Natural killer cell treated with Interleukin-12 subunit alpha and Interleukin-12 subunit beta and Interleukin-15 and Interleukin-18, amount 100 ng/mL, for 72 hours (primary cell): ENCODE measurements around the gene PCSK5. TPM values are rescaled to one million over a fixed set of nuclear protein-coding genes. Genes with fewer than 3 reads are reported as not detected.
"Not testable (repeated sequence)": the region's sequence is repeated elsewhere in the genome, so short reads cannot be mapped to it uniquely, and the experiment has no call there.

Experiments
- ATAC-seq, 2 donors: fragments of 150-1000 bp; cut with Tn5 transposase in 1 of 2; sonication (Bioruptor Pico), chemical (Tn5 transposase) in 1 of 2; 2 replicates each; pipeline ENCODE4 v1.10.0; 2021
- DNase-seq: peaks from one replicate; pipeline ENCODE4 v3.0.0; 2022; ENCODE audit warnings: low spot score
- H3K27ac Mint-ChIP-seq, 2 donors: 1 replicate in 1 of 2; 2 replicates in 1 of 2; pipeline ENCODE4 v1.8.0; 2022; ENCODE audit warnings: mixed read lengths in 2 of 2, mild to moderate bottlenecking in 1 of 2, moderate library complexity in 1 of 2
- H3K27me3 Mint-ChIP-seq, 2 donors: 1 replicate in 1 of 2; 2 replicates in 1 of 2; pipeline ENCODE4 v1.8.0; 2022; ENCODE audit warnings: mixed read lengths in 2 of 2
- H3K36me3 Mint-ChIP-seq: one replicate; pipeline ENCODE4 v1.8.0; 2022; ENCODE audit warnings: mixed read lengths
- H3K4me1 Mint-ChIP-seq, 2 donors: 1 replicate in 1 of 2; 2 replicates in 1 of 2; pipeline ENCODE4 v1.8.0; 2022; ENCODE audit warnings: low read depth in 2 of 2, mixed read lengths in 2 of 2, mild to moderate bottlenecking in 1 of 2
- H3K4me3 Mint-ChIP-seq: one replicate; pipeline ENCODE4 v1.8.0; 2022; ENCODE audit warnings: mixed read lengths
- H3K9me3 Mint-ChIP-seq: 2 replicates; pipeline ENCODE4 v1.8.0; 2022; ENCODE audit warnings: mixed read lengths
- total RNA-seq, 2 donors: library from RNA; stranded (reverse); gene quantifications; one replicate each; pipeline ENCODE4 v1.2.3, GENCODE V29; 2022

The PCSK5 gene
- total RNA-seq, 2 donors from 2014 or later = 1.7 to 9.9 TPM

- H3K4me3 Mint-ChIP-seq = no peak overlapping the region
- DNase-seq (no peak), ATAC-seq (no peak)
- no peaks in the 10 kb centered on the region for H3K9me3 Mint-ChIP-seq
- H3K27me3 Mint-ChIP-seq = peaks cover 9 to 15% of the 10 kb centered on the region in 2 donors
- H3K36me3 Mint-ChIP-seq = no peaks in the 10 kb centered on the region
- H3K27ac Mint-ChIP-seq = no peak overlapping the region
- no peaks in the 10 kb centered on the region for H3K4me1 Mint-ChIP-seq
These were observed 463.7 kb downstream of the PCSK5 start for GRCh38 chr9:76354221-76354620.

DNA sequence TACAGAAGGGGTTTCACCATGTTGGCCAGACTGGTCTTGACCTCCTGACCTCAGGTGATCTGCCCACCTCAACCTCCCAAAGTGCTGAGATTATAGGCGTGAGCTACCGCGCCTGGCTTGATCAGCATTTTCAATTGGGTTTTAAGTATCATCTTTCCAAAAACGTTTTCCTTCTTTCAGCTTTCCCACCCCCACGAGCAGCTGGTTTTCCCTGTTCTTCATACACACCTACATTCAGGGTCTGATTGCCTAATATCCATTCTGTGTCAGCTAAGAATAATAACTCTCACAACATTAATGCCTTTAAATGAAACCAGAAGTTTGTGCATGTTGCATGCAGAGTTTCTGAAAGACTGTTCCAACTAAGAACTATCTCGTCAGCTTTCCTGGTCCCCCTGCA is 465.4 kb downstream of the PCSK5 start:
- Mint-ChIP-seq H3K4me1 (no peaks in the 10 kb centered on the region), H3K4me3 (no peak overlapping the region), H3K9me3 (no peaks in the 10 kb centered on the region), H3K27me3 (peaks cover 8 to 10% of the 10 kb centered on the region in 2 donors), H3K27ac (no peak overlapping the region), H3K36me3 (no peaks in the 10 kb centered on the region)
- ATAC-seq = no peak
- no peak for DNase-seq

- no peaks in the 10 kb centered on the region for H3K9me3 Mint-ChIP-seq
- no peak for ATAC-seq
- H3K4me3 Mint-ChIP-seq = no peak overlapping the region
- peaks cover 3 to 6% of the 10 kb centered on the region in 2 donors for H3K27me3 Mint-ChIP-seq
- DNase-seq = no peak
- no peak overlapping the region for H3K27ac Mint-ChIP-seq
- H3K4me1 Mint-ChIP-seq = no peaks in the 10 kb centered on the region
- H3K36me3 Mint-ChIP-seq = no peaks in the 10 kb centered on the region
These were observed 467.1 kb downstream of the PCSK5 start for GRCh38 chr9:76357555-76357954.

DNA sequence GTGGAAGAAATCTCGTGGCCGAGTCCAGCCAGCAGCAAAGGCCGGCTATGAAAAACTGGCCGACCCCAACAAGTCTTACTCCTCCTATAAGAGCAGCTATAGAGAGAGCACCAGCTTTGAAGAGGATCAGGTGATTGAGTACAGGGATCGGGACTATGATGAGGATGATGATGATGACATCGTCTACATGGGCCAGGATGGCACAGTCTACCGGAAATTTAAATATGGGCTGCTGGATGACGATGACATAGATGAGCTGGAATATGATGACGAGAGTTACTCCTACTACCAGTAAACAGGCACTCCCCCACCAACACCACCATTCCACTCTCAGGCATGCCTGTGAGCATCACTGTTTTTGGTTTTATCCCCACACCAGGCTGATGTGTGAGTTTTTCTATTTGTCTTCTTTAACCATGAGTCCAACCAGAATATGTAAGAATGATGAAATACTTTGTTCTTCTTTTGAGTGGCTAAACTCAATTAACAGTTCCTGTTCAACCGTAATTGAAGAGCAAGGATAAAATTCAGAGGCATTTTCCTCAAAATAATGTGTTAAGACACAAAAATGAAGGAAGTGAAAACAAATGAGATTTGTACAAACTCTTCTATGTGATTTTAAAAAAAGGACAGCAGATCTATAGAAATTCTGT is 468.3 kb downstream of the PCSK5 start:
- H3K4me3 Mint-ChIP-seq = no peak overlapping the region

GRCh38 chr9:76359365-76359764 is 468.9 kb downstream of the PCSK5 start:
- H3K27ac Mint-ChIP-seq = no peak overlapping the region
- ATAC-seq (no peak), DNase-seq (no peak)
- no peak overlapping the region for H3K4me3 Mint-ChIP-seq
- no peaks in the 10 kb centered on the region for H3K36me3 Mint-ChIP-seq
- no peaks in the 10 kb centered on the region for H3K4me1 Mint-ChIP-seq
- peaks cover 6 to 18% of the 10 kb centered on the region in 2 donors for H3K27me3 Mint-ChIP-seq
- no peaks in the 10 kb centered on the region for H3K9me3 Mint-ChIP-seq

More for the DNA sequence above, 468.3 kb downstream of the PCSK5 start:
- ATAC-seq (peak in 1 of 2 donors; percentile 32), DNase-seq (no peak)
- Mint-ChIP-seq H3K27me3 (peaks cover 6 to 15% of the 10 kb centered on the region in 2 donors), H3K36me3 (no peaks in the 10 kb centered on the region), H3K4me1 (no peaks in the 10 kb centered on the region), H3K9me3 (no peaks in the 10 kb centered on the region), H3K27ac (no peak overlapping the region)

DNA sequence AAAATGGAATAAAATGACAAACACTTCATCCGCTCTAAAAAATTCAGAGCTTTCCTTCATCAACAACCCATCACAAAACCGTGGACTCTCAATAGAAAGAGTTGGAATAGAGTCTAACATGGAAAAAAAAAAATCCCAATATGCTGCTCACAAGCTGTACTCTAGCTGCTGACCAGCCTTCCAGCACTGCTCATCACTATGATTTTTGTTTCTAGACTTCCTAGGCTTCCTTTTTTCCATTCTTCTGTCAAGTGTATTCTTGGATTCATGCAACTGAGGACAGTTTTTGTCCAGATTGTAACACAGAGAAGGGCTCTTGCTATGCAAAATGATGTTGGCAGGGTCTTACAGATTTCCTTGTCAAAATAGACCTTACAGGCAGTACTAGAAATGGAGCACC is 469.3 kb downstream of the PCSK5 start:
- DNase-seq (no peak), ATAC-seq (no peak)
- Mint-ChIP-seq H3K4me1 (no peaks in the 10 kb centered on the region), H3K36me3 (no peaks in the 10 kb centered on the region), H3K4me3 (no peak overlapping the region), H3K27ac (no peak overlapping the region), H3K9me3 (no peaks in the 10 kb centered on the region), H3K27me3 (peaks cover 6 to 22% of the 10 kb centered on the region in 2 donors)

GRCh38 chr9:76362332-76363031 is 472.0 kb downstream of the PCSK5 start:
- not testable (repeated sequence) for ATAC-seq, DNase-seq, H3K36me3 Mint-ChIP-seq, H3K27ac Mint-ChIP-seq, H3K4me3 Mint-ChIP-seq, H3K9me3 Mint-ChIP-seq, H3K4me1 Mint-ChIP-seq
- peaks cover 5 to 23% of the 10 kb centered on the region in 2 donors for H3K27me3 Mint-ChIP-seq

GRCh38 chr9:76363032-76363395 is 472.5 kb downstream of the PCSK5 start:
- H3K4me1 Mint-ChIP-seq = no peaks in the 10 kb centered on the region
- DNase-seq = no peak
- no peak overlapping the region for H3K4me3 Mint-ChIP-seq
- no peaks in the 10 kb centered on the region for H3K36me3 Mint-ChIP-seq
- H3K27me3 Mint-ChIP-seq = peaks cover 3 to 23% of the 10 kb centered on the region in 2 donors
- no peak for ATAC-seq
- H3K9me3 Mint-ChIP-seq = no peaks in the 10 kb centered on the region
- H3K27ac Mint-ChIP-seq = no peak overlapping the region

DNA sequence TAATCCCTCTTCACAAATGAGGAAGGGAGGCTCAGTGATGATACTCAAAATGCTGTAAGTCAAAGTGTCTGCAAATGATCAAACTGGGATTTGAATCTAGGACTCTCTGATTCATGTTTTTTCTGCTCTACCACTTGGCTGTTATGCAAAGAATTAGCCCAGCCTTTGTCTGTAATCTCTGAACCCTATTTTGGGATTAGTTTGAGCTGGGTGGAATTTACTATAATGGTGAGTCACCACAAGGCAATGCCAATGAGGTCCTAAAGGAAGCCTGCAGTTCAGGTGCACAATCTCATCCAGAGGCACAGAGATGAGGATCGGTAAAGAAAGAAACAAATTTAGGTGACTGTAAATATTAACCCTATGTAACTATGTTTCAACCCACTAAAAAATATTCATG is 474.6 kb downstream of the PCSK5 start:
- H3K27ac Mint-ChIP-seq = no peak overlapping the region
- no peaks in the 10 kb centered on the region for H3K4me1 Mint-ChIP-seq
- ATAC-seq = no peak
- H3K4me3 Mint-ChIP-seq = no peak overlapping the region
- no peak for DNase-seq
- peaks cover 3 to 23% of the 10 kb centered on the region in 2 donors for H3K27me3 Mint-ChIP-seq
- no peaks in the 10 kb centered on the region for H3K36me3 Mint-ChIP-seq
- no peaks in the 10 kb centered on the region for H3K9me3 Mint-ChIP-seq

DNA sequence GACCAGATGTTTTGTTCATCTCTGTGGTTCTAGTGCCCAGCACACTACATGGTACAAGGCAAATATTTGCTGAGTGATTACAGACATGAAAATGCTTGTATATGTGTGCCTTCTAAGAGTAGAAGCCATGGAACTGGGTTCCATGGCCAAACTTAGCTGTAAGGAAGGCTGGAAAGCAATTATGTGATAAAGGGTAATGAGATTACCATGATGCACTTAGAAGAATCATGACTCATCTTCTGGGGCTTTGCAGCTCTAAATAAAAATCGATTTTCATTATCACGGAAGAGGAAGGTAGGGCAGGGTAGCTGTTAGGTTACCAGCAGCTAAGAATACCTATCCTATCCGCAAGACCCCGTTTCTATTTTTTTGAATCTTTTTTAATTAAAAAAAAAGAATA is 475.8 kb downstream of the PCSK5 start:
- H3K9me3 Mint-ChIP-seq = no peaks in the 10 kb centered on the region
- no peak for ATAC-seq
- DNase-seq = no peak
- no peaks in the 10 kb centered on the region for H3K4me1 Mint-ChIP-seq
- no peak overlapping the region for H3K4me3 Mint-ChIP-seq
- no peaks in the 10 kb centered on the region for H3K36me3 Mint-ChIP-seq
- H3K27me3 Mint-ChIP-seq = peaks cover 3 to 23% of the 10 kb centered on the region in 2 donors
- no peak overlapping the region for H3K27ac Mint-ChIP-seq

GRCh38 chr9:76369583-76369982 is 479.1 kb downstream of the PCSK5 start:
- DNase-seq = no peak
- no peak for ATAC-seq
- Mint-ChIP-seq H3K4me1 (no peaks in the 10 kb centered on the region), H3K9me3 (no peaks in the 10 kb centered on the region), H3K36me3 (no peaks in the 10 kb centered on the region), H3K27ac (no peak overlapping the region), H3K4me3 (no peak overlapping the region), H3K27me3 (peaks cover 3% of the 10 kb centered on the region in 2 donors)

- ATAC-seq (no peak), DNase-seq (no peak)
- Mint-ChIP-seq H3K9me3 (no peaks in the 10 kb centered on the region), H3K27me3 (no peaks in the 10 kb centered on the region), H3K36me3 (no peaks in the 10 kb centered on the region), H3K4me3 (no peak overlapping the region), H3K27ac (no peak overlapping the region), H3K4me1 (no peaks in the 10 kb centered on the region)
These were observed 480.0 kb downstream of the PCSK5 start for GRCh38 chr9:76370396-76371023.

- no peak for DNase-seq
- Mint-ChIP-seq H3K27me3 (no peaks in the 10 kb centered on the region), H3K4me1 (no peaks in the 10 kb centered on the region)
These were observed 481.4 kb downstream of the PCSK5 start for GRCh38 chr9:76371901-76372300.

DNA sequence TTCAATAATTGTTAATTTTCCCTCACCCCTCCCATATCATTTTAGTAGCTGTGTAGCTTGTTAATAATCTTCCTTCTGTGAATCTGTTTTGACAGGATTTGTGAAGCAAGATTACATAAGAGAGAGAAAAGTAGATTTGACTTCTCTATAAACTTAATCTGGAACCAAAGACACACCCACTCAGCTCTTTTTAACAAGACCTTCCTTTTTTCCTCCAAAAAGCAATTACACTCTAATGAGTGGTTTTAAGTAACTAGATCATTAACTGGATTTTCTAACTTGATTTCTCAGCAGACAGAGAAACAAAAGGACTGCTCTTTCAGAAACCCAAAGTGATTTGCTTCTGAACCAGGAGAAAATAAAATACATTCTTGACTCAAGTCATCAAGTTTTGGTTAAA is 481.9 kb downstream of the PCSK5 start:
- Mint-ChIP-seq H3K9me3 (no peaks in the 10 kb centered on the region), H3K4me1 (no peaks in the 10 kb centered on the region), H3K27me3 (no peaks in the 10 kb centered on the region), H3K4me3 (no peak overlapping the region), H3K36me3 (no peaks in the 10 kb centered on the region), H3K27ac (no peak overlapping the region)
- ATAC-seq = no peak
- no peak for DNase-seq

More at GRCh38 chr9:76371901-76372300, 481.4 kb downstream of the PCSK5 start:
- Mint-ChIP-seq H3K9me3 (no peaks in the 10 kb centered on the region), H3K27ac (no peak overlapping the region), H3K4me3 (no peak overlapping the region), H3K36me3 (no peaks in the 10 kb centered on the region)
- no peak for ATAC-seq
